Adrenal gland (tissue), 12 donors: ENCODE data around the gene SCAMP5. TPM values are rescaled to one million over a fixed set of nuclear protein-coding genes. Genes with fewer than 3 reads are reported as not detected.

ENCODE experiments used
- DNase-seq, 7 donors: peaks; one replicate each; pipeline ENCODE4 v3.0.0-alpha.2; 2019 to 2020
- H3K27ac ChIP-seq, 5 donors: fragments of 200-600 bp; sonication (generic) in 4 of 5; 1 replicate in 3 of 5; 2 replicates in 2 of 5; pipeline versions ENCODE4 v1.5.1 to v1.8.0; 2016 to 2020; ENCODE audit warnings: mild to moderate bottlenecking in 1 of 5
- H3K27me3 ChIP-seq: fragments of 200-600 bp; 2 replicates; pipeline ENCODE4 v1.8.0; 2021
- H3K36me3 ChIP-seq, 2 donors: fragments of 200-600 bp; replicated peaks in 1 of 2; 1 replicate in 1 of 2; 2 replicates in 1 of 2; pipeline versions ENCODE4 v1.5.1 to v1.8.0; 2018 to 2022
- H3K4me1 ChIP-seq, 2 donors: fragments of 200-600 bp; replicated peaks in 1 of 2; 1 replicate in 1 of 2; 2 replicates in 1 of 2; pipeline versions ENCODE4 v1.5.1 to v1.8.0; 2018 to 2021
- H3K4me3 ChIP-seq, 4 donors: fragments of 200-600 bp; sonication (generic) in 3 of 4; one replicate each; pipeline ENCODE4 v1.5.1; 2016 to 2018
- H3K9me3 ChIP-seq, 3 donors: fragments of 200-600 bp; sonication (generic) in 1 of 3; replicated peaks in 1 of 3; 1 replicate in 2 of 3; 2 replicates in 1 of 3; pipeline versions ENCODE4 v1.5.1 to v1.8.0; 2016 to 2021
- POLR2A ChIP-seq, 2 donors: fragments of 450-650 bp; IDR thresholded peaks; one replicate each; pipeline ENCODE4 v1.6.1; 2017; ENCODE audit warnings: antibody characterized with exemption in 2 of 2, mild to moderate bottlenecking in 2 of 2, moderate library complexity in 1 of 2
- WGBS, 4 donors: extraction: QIAGEN DNeasy Blood & Tissue Kit in 2 of 4; methylation state at CpG; one replicate each; pipeline versions ENCODE4 v1.1.5 to v1.1.7; 2013 to 2017; 5-methylcytosine and 5-hydroxymethylcytosine counted together
- intact Hi-C, 2 donors: fragments of 100-400 bp; cut with DNase I; formaldehyde crosslinking; loops; one replicate each; pipeline versions ENCODE4 v1.14.1 to v1.15.0; 2022 to 2023
- polyA plus RNA-seq, 3 donors: library from polyadenylated mRNA; stranded (reverse); fragments of 200-250 nt in 2 of 3; fragments of 350-450 nt in 1 of 3; fragmentation: Illumina TruSeq in 1 of 3; extraction: RNeasy Lipid Tissue Mini Kit (QIAGEN cat#74804) in 1 of 3; gene quantifications; one replicate each; pipeline ENCODE4 v1.2.3, GENCODE V29; 2013 to 2014
- total RNA-seq, 9 donors: library from RNA; depleted of rRNA in 4 of 9; stranded (reverse); fragments of >200 nt in 4 of 9; fragments of 120-200 nt in 1 of 9; fragmentation: NEBNext Ultra II Directional in 1 of 9; extraction: Animal tissue kit (Norgen Biotek cat#: 25700) in 1 of 9; gene quantifications; one replicate each; pipeline versions ENCODE4 v1.1.0 to v1.2.4, GENCODE V29; 2013 to 2023
- TF ChIP-seq, protein P1 (sequence below), 6 experiments: fragments of 450-650 bp in 4 of 6; fragments of 200-600 bp in 2 of 6; sonication (generic) in 1 of 6; IDR thresholded peaks; 1 replicate in 5 of 6; 2 replicates in 1 of 6; pipeline versions ENCODE4 v1.5.1 to v1.8.0; 2016 to 2021; ENCODE audit warnings: antibody characterized with exemption in 6 of 6, mild to moderate bottlenecking in 2 of 6, moderate library complexity in 1 of 6
- donor health status: healthy with polysubstance abuse.
- donor health status: Bipolar disorder and iron deficiency.
- donor health status: DM: yes; HTN: yes; CAD: no.
- donor health status: DM: no; HTN: no; CAD: no.
- donor health status: DM: no; HTN: no; CAD: no.
- donor health status: DM: yes; HTN: yes; CAD: no.

SCAMP5 gene
- total and polyA plus RNA-seq, 12 donors, result 10.2 to 47.2 (median 23.6) TPM

DNA sequence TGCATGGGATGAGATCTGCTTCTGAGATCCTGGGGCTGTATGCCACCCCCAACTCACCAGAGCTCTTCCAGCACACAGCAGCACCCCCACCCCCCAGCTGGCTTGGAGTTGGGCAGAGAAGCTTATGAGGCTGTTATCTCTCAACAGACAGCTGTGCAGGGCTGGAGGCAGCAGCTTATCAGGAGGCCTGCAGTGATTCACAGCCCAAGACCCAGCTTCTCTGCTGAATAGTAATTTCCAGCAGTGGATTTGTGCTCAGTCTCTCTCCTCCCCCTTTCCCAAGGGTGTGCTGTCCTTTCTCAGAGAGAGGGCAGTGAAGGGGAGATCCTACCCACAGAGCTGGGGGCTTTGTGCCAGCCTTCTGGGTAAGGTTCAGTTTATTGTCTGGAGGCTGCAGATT lies 40.8 kb upstream of the SCAMP5 start:
- Histone ChIP-seq H3K9me3 (no peaks in the 10 kb centered on the region), H3K27me3 (no peaks in the 10 kb centered on the region), H3K4me3 (peak overlapping the region in 1 of 4 donors; percentile 74), H3K27ac (peak overlapping the region; percentile 20 to 94 (median 83)), H3K36me3 (no peaks in the 10 kb centered on the region), H3K4me1 (peaks cover 18 to 48% of the 10 kb centered on the region in 2 donors)
- DNase-seq, result peak; percentile 63 to 90 (median 88)
- intact Hi-C loops, result loop anchor here (5.0 to 10.0 kb wide), 2 partner anchors 182 to 320 kb away; no protein-coding TSS in a partner anchor
- TF ChIP-seq POLR2A (IDR thresholded peaks at IDR 0.05), result peak in 1 of 2 donors; percentile 68
- TF ChIP-seq, protein P1, sequence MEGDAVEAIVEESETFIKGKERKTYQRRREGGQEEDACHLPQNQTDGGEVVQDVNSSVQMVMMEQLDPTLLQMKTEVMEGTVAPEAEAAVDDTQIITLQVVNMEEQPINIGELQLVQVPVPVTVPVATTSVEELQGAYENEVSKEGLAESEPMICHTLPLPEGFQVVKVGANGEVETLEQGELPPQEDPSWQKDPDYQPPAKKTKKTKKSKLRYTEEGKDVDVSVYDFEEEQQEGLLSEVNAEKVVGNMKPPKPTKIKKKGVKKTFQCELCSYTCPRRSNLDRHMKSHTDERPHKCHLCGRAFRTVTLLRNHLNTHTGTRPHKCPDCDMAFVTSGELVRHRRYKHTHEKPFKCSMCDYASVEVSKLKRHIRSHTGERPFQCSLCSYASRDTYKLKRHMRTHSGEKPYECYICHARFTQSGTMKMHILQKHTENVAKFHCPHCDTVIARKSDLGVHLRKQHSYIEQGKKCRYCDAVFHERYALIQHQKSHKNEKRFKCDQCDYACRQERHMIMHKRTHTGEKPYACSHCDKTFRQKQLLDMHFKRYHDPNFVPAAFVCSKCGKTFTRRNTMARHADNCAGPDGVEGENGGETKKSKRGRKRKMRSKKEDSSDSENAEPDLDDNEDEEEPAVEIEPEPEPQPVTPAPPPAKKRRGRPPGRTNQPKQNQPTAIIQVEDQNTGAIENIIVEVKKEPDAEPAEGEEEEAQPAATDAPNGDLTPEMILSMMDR (IDR thresholded peaks at IDR 0.05), result no peak

DNA sequence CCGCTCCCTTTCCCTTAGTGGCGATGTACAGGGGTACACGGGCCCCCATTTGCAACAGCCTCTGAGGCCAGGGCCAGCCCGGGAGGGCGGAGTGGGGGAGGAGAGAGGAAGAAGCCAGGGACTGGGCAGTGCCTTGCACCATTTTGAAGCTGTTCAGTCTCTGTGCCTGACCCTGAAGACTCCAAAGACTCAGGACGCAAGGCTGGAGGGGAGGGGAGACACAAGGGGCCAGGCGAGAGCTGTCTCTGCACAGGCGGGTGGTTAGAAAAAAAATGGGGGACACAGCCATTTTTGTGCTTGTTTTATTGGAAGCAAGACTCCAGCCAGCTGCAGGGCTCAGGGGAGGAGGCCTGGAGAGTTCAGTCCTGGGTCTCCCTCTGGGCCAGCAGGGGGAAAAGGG lies 40.3 kb upstream of the SCAMP5 start:
- 27 to 45% (median 33%) methylated on average over 7 to 8 of the region's 8 CpGs for WGBS, 4 donors
- no peaks in the 10 kb centered on the region for H3K36me3 ChIP-seq
- intact Hi-C loops, result loop anchor here in 1 of 2 donors (10.0 kb wide), 1 partner anchor 320 kb away; no protein-coding TSS in a partner anchor
- no peaks in the 10 kb centered on the region for H3K27me3 ChIP-seq
- peaks cover 18 to 52% of the 10 kb centered on the region in 2 donors for H3K4me1 ChIP-seq
- peak overlapping the region; percentile 20 to 94 (median 83) for H3K27ac ChIP-seq
- DNase-seq, result peak in 2 of 7 donors; percentile 27 to 33
- H3K4me3 ChIP-seq, result peak overlapping the region in 1 of 4 donors; percentile 74
- TF ChIP-seq, protein P1 (IDR thresholded peaks at IDR 0.05), result no peak
- no peak for TF ChIP-seq POLR2A (IDR thresholded peaks at IDR 0.05)
- no peaks in the 10 kb centered on the region for H3K9me3 ChIP-seq

DNA sequence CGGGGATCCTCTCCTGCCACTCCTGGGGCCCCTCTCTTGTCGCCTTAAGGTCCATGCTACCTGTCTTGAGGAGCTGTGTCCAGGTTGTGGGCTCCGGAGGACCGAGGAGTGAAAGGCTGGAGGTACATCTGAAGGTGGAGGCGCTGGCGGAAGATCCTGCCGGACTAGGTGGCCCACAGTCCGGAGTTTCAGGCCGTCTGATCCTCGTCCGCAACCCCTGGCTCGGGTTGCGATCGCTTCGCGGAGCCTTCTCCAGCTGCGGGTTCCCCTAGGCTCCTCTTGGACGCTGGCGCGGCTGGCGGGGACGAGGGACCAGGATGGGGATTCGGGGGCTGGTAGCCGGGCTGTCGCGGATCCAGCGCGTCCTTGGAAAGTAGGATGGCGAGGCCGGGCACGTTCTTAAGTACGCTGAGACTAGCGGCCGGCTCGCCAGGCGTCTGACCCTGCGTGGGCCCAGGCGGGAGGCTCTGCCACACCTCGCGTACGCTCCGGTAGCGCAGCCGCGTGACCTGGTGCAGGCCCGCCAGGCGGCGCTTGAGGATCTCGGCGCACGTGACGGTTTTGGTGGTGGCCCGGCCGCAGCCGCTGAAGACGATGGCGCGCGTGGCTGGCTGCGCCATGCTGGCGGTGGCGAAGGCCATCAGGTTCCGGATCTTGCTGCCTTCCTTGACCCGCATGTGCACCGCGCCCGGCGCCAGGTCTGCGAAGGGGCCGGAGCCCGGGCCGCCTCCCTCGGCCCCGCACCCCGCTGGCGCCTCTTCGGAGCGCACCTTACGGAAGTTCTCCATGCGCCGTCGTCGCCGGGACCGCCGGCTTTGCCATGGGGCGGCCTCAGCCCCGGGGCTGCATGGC lies 39.3 kb upstream of the SCAMP5 start:
- Histone ChIP-seq H3K9me3 (no peaks in the 10 kb centered on the region), H3K27me3 (no peaks in the 10 kb centered on the region), H3K4me1 (peaks cover 18 to 51% of the 10 kb centered on the region in 2 donors), H3K4me3 (peak overlapping the region in 2 of 4 donors; percentile 54 to 74), H3K36me3 (no peaks in the 10 kb centered on the region), H3K27ac (peak overlapping the region; percentile 20 to 94 (median 83))
- DNase-seq, result peak; percentile 80 to 91 (median 82)
- 17 to 71% (median 36%) methylated on average over 4 to 88 of the region's 88 CpGs for WGBS, 4 donors
- TF ChIP-seq, protein P1 (IDR thresholded peaks at IDR 0.05), result peak in 5 of 6 experiments; percentile 21 to 53 (median 42)
- TF ChIP-seq POLR2A (IDR thresholded peaks at IDR 0.05), result no peak
- intact Hi-C loops, result loop anchor here in 1 of 2 donors (10.0 kb wide), 1 partner anchor 321 kb away; no protein-coding TSS in a partner anchor
